ENCODE data around the gene HNF4A.
"Not testable (repeated sequence)": the region's sequence is repeated elsewhere in the genome, so short reads cannot be mapped to it uniquely, and the experiment has no call there.

HNF4A gene

DNA sequence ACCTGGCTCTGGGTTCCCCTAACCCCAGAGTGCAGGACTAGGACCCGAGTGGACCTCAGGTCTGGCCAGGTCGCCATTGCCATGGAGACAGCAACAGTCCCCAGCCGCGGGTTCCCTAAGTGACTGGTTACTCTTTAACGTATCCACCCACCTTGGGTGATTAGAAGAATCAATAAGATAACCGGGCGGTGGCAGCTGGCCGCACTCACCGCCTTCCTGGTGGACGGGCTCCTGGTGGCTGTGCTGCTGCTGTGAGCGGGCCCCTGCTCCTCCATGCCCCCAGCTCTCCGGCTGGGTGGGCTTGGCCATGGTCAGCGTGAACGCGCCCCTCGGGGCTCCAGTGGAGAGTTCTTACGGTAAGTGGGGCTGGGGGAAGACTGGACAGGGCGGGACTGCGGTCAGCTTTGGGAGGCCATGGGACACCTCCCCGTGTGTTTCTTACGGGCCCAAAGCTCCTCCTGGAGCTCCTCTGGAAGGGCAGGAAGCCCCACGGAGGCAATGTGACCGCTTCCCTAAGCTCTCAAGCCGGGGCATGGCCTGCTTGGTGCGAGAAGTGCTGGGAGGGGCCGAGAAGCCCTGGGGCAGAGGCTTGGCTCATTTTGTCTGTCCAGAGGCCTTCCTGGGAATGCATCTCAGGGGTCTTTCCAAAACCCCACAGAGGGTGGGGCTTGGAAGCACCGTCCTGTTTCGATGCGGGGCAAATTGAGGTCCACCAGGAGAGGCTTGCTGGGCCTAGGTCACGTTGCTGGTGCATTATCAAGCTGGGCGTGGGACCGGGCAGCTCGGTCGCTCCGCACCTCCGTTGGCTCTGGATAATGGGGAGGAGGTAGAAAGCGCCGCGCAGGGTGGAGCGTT, at the start of gene HNF4A:
Gene HNF4A (plus strand): TSS at position 202 of the 855 bp plus-strand sequence. CDS start 106 bp downstream, at position 308.
- no peak for DNase-seq

DNA sequence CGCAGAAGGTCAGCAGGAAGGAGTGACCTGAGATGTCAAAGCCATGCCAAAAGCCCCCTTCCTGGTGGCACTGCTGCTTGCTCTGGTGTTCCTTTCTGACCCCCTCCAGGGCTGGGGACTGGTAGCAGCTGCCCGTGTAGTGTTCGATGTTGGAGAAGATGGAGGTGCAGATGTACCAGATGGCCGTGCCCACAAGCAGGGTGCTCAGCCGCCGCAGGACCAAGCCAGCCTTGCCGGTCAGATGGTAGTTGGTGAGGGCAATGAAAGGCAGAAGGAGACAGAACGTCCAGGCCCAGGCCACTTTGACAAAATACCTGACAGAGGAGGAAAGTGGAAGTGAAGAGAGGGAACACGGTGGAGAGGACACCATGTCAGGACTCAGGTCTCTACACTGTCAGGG, 48.6 kb upstream of the HNF4A start:
- no peak for DNase-seq

DNA sequence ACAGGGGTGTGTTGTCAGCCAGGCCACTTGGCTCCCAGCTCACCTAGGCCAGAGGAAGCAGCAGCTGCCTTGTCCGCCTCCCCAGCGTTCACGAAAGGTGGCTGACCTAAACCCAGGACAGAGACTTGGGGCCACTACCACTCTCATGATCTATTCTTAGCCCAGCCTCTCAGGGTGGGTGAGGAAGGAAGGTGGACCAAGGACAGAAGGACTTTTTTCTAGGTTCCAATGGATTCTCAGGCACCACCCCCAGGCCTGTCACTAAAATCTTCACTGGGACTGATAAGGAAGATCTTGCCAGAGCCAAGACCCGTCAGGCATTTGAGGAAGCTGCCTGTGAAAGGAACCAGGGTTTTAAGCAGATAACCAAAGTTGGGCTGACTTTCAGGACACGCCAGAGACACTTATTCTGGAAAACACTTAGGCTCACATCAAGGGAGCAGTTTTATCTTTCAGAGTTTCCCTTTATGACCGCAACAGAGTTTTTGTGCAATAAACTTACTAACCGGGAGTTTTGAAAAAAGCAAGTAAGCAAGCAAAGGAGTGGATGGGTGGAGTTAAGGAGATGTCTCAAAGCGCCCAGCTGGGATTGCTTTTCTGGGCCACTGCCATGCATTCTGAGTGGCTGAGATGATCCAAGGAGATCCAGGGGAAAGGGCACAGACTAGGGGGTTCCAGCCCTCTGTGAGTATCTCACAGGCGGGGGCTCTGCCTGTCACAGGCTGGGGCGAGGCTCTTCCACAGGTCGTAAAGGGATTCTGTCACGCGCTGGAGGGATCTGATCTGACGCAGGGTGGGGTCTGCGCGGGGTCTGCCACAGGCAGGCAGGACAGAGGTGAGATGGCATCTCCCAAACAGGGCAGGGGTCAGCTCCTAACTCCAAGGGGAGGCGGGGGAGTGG, 45.5 kb upstream of the HNF4A start:
- DNase-seq, result peak; percentile 4

DNA sequence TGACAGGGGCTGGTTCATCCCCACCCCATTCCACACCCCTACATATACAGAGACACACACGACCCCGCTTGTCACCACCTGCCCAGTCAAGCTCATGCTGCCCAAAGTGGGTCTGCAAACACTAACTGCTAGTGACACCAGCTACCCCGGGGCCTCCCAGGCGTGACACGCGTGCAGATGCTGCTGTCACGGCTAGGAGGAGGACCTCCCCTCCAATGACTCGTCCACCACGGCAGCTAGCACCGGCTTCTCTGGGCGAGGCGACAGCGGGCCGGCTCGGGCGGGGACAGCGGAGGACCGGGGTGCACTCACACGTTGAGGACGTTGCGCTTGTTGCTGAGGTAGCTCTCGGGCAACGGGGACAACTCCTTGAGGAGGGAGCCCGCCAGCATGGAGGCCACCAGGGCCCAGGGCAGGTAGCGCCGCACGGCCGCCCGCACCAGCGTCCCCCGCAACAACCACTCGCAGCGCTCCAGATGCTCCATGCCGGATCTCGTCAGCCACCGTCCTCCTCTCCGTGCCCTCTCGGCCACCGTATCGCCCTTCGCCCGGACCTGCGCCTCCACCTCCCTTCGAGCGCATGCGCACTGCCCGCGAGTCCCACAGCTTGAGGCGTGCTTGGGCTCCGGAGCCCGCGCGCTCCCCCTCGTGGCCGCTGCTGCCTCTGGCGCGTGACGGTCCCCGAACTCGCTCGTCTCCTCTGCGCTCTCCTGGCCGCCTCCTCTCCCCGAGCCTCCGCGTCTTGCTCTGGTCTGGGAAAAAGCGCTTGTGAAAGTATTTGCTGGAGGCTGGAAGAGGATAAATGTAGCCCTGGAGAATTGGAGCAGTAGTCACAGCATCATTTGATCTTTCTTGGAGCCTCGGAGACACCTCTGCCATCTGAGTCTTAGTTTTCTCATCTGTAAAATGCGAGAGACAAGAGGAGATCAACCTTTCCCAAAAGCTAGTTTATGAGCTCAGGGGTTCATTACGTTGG, 44.5 kb upstream of the HNF4A start, which contains the start of gene FITM2:
Gene FITM2 (minus strand): TSS at position 539 of the 976 bp plus-strand sequence. CDS start 54 bp downstream, at position 485.
- peak; percentile 91 for DNase-seq

DNA sequence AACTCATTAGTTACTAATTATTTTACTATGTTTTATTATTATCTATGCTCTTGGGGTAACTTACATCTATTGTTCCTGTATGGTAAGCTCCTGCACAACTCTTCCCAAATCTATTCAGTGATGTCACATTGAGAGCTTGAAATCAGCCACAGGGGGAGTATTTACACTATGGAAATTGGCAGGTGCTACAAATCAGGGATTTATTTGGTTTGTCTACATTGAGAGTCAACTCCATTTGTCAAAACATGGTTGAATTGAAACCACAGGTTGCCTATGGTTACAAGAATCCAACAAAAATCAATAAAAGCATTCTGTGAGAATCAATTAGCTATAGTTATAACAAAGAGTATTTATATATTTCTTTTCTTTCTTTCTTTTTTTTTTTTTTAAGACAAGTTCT, 40.6 kb upstream of the HNF4A start:
- DNase-seq, result no peak

DNA sequence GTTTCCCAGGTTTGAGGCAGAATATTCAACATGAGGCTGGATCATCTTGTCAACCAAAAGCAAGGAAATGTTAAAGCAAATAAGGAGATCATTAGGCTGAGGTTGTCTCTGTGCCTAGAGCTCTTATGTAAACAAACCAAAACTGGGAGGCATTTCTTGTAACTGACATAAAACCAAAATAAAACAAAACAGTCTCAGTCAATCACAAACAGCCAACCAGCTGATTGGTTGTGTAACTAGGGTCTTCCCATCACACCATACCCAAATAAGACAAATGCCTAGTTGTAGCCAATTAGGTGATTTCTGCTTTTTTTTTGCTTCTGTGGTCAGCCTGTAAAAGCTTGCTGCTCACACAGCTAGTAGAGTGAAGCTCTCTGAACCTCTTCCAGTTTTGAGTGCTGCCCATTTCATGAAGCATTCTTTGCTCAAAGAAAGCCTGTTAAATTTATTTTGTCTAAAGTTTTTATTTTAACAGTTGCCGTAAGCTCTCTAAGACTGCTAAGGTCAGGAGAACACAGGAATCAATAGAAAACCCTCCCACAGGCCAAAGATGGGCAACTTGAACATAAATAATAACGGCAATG, 35.6 kb upstream of the HNF4A start:
- DNase-seq, result no peak

DNA sequence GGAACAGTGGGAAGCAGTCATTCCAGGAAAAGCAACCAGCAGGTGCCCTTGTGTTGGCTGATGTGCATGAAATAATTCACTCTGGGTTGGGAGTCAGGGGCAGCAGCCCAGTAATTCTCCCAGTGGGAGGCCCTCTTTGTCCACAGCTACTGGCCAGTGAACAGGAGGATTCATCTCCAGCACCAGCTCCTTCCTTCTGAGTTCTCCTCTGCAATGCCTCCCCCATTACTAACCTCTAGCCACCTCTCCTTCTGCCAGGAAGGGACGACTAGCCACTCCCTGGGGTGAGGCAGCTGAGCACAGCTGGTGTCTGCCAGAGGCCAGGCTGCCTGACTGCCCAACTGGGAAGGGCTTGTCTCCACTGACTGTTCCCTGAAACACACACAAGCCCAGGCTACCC, 31.2 kb upstream of the HNF4A start:
- DNase-seq, result no peak

DNA sequence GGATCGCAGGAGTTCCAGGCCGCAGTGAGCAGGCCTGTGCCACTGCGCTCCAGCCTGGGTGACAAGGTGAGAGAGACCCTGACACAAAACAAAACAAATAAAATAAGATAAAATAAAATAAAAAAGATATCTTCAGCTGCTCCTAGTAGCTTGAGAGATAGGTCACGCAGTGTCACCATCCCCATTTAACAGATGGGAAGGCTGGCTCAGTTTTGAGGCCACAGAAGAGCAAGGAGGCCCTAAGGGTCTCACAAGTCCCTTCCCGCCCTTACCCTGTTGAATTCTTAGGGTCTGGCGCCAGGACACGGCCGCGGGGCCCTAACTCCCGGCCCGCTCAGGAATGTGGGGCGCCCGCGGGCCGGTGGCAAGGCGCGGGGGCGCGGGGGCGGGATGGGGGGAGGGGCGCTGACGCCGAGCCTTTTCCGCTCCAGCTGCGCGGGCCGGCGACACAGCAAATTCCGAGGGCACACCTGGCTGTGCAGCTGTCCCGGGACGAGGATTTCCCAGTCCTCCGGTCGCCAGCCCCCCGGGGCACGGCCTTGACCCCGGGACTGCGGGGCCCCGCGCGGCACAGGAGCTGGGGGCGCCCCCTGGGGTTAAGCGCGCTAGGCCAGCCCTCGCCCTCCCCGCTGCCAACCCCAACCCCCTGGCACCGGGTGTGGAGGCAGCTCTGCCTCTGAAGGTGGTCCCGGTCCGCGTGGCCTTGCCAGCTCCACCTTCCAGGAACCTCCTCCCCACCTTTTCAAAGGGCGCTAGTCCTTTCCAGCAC, 28.9 kb upstream of the HNF4A start:
- no peak for DNase-seq

DNA sequence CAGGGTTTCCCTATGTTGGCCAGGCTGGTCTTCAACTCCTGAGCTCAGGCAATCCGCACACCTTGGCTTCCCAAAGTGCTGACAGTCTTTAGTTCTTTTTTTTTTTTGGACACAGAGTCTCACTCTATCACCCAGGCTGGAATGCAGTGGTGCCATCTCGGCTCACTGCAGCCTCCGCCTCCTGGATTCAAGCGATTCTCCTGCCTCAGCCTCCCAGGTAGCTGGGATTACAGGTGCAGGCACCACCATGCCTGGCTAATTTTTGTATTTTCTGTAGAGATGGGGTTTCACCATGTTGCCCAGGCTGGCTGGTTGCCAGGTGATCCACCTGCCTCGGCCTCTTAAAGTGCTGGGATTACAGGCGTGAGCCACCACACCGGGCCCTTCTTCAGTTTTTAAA, 27.8 kb upstream of the HNF4A start:
- not testable (repeated sequence) for DNase-seq

DNA sequence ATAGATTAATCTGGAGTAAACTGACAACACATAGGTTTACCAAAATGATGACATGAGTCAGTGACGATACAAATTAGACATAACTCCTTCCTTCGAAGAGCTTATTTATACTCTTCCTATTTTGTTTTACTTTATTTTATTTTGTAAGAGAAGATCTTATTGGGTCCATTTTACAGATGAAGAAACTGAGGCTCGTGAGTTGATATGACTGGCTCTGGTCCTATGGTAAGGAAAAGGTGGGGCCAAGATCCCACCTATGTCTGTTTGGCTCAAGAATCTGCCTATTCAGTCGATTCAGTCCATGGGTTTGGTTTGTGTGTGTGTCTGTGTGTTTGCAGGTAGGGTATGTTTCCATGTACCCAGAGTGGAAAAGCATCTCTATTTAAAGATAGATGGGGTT, 27.1 kb upstream of the HNF4A start:
- no peak for DNase-seq

DNA sequence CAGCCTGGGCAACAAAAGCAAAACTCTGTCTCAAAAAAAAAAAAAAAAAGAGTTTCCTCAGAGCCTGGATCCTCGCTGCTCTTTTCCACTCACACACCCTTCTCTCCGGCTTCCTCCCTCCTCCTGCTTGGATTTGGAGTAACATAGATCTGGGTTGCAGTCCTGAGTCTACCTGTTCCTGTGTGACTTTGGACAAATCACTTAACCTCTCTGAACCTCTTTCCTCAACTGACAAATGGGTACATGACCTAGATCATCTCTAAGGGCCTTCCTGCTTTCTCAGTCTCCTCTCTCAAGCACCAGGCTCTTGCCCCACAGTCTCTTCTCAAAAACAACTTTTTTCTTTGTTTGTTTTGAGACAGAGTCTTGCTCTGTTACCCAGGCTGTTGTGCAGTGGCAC, 24.3 kb upstream of the HNF4A start:
- DNase-seq, result no peak

DNA sequence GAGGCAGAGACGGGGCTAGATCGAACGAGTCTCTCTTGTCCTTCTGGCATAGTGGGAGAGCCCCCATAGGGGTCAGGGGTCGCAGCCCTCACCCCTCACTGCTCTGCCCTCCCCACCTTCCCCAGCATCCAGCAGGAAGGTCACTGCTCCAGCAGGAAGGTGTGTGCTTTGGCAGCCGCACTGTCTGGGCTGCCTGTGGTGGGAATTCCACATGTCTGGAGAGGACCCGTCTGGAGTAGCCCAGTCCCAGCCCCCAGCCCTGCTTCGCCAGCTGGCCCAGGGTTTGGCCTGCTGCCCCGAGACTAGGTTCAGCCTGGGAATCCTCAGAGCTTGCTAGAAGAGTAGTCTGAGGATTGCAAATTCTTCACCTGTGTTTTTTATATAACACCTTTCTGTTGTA, 21.2 kb upstream of the HNF4A start:
- DNase-seq, result no peak

DNA sequence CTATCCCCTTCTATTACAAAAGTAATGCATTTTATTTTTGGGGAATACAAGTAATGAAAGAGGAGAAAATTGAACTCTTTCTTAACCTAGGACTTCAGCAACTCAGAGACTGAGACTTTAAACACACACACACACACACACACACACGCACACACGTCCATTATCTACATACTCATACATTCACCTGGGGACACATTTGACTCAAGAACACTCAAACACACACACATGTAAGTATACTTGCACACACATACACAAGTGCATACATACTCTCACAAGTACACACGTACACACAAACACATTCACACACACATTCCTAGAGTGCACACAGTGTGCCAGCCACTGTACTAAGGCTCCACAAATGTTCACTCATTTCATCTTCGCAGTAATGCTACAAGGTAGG, 20.8 kb upstream of the HNF4A start:
- DNase-seq, result no peak

DNA sequence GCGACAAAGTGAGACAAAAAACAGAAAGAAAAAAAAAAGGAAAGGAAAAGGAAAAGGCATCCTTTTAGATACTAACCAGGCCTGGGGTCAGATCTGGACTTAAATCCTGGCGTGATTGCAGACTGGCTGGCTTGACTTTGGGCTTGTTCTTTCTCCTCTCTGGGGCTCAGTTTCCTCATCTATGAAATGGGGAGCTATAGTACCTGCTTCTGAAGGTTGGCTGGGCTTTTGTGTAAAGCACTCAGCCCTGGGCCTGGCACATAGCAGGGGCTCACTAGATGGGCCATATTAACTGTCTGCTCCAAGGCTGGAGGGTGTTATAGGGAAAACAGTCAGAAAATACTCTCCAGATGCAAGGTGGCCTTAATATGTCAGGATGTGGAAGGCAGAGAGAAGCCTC, 19.8 kb upstream of the HNF4A start:
- no peak for DNase-seq

DNA sequence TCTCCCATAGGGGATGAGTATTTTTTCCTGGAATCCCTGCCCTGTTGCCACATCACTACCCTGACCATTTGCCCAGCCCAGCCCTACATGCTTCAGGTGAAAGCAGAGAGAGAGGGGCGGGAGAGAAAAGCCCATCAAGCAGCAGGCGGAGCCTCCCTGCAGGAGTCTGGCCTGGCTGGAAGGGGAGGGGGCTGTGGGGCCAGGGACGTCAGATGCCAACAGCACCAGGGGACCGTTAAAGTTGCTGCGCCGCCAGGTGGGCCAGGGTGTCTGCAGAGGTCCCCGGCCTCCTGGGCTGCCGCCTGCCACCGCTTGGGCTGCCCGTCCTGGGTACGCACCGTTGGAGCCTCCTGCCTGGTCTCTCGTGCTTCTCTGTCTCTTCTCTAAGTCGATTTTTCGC, 19.4 kb upstream of the HNF4A start:
- no peak for DNase-seq

DNA sequence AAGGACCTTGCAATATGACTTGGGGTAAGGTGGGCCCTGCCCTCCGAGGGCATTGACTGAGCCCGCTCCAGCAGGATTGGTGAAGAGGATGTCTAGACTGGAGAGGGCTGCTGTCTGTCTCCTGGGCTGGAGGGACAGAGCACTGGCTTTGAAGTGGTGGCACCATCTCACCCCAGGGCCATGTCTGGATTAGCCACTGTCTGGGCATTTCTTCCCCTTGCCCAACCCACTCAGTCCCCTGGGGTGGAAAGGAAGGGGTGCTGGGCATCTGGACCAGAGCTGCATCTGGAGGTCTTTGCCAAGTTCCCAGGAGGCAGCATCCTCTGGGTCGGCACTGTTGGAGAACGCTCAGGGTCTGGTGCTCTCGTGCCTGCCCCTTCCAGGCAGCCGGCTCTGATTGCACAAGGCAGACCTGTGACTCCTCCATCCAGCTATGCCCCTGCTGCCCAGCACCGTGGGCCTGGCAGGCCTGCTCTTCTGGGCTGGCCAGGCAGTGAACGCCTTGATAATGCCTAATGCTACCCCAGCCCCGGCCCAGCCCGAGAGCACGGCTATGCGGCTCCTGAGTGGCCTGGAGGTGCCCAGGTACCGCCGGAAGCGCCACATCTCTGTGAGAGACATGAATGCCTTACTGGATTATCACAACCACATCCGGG, 18.6 kb upstream of the HNF4A start, which contains the start of gene R3HDML:
Gene R3HDML (plus strand): TSS at position 319 of the 656 bp plus-strand sequence. CDS start 115 bp downstream, at position 434.
- DNase-seq, result no peak

DNA sequence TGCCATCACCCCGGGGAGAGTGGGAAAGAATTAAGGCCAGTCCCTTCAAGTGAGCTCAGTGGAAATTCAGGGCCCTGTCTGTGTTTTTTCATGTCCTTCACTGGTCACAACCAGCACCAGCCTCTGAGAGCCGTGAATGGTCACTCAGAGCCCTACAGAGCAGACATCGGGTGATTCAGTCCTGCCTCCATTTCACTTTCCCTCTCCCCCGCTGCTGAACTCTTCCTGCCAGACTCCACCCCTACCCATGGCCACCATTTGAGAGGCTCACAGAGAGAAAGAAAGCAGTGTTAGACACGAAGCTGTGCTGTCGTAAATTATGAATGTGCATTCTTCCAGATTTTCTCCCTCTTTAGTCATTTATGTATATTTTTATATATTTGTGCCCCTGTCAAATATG, 13.3 kb upstream of the HNF4A start:
- DNase-seq, result no peak

DNA sequence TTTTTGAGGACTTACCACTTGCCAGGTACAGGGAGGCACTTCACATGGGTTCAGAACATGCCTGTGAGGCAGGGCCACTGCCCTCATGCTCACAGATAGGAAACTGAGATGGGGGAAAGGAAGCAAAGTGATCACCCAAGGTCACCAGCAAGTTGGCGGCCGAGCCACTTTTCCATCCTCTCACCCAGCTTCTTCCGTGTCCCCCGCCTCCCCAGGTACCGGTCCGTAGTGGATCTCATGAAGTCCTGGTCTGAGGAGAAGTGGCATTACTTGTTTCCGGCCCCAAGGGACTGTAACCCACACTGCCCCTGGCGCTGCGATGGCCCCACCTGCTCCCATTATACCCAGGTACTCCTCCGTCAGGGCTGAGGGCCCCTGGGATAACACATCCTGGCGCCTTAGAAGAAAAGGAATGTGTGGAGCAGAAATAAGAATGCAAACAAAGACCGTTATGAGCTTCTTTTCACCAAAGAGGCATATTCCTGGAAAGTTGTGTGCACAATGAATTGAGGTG, 12.3 kb upstream of the HNF4A start:
- no peak for DNase-seq

DNA sequence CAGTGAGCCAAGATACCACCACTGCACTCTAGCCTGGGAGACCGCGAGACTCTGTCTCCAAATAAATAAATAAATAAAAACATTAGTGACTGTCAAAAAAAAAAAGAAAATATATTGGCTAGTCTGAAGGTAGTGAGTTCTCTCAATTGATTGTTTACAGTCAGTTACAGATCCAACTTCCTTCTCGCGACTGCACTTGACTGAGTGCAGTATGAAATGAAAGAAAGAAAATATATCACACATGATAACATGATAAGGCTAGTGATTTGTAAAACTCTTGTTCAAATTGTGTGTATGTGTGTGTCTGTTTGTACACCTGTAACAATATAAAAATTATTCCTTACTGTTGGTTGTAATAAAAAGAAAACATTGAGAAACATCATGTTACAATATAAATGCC, 10.8 kb upstream of the HNF4A start:
- no peak for DNase-seq

DNA sequence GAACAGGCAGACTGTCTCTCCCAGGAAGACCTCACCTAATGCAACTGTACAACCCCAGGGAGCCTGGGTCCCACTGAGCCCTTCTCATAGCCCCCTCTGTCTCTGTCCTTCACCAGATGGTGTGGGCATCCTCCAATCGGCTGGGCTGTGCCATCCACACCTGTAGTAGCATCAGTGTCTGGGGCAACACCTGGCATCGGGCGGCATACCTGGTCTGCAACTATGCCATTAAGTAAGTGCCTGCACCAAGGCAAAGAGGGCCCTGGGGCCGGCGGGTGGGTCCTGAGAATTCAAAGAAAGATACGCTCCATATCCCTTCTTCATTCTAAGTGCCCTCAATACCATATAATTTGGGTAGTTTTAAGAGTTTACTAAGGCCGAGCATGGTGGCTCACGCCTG, 10.4 kb upstream of the HNF4A start:
- DNase-seq, result no peak

Measured in amniotic stem cell (primary cell).